ENCODE results near the gene ARMC8.

GRCh38 chr3:138338244-138338643 is 151.1 kb downstream of the ARMC8 start:
- TF ChIP-seq EZH2phosphoT487 (IDR thresholded peaks at IDR 0.05; ENCODE audit: borderline replicate concordance, low read depth, low read length) (no peak), CTCF (conservative IDR thresholded peaks at IDR 0.05; ENCODE audit: low read length) (no peak)
